Left forelimb (tissue), 1 donor: Measurements from ENCODE around the gene DHRS1.

ENCODE experiments used
- DNase-seq: peaks from one replicate; pipeline ENCODE4 v3.0.0-alpha.2; 2018; ENCODE audit warnings: low spot score

The DHRS1 gene

GRCh38 chr14:24263848-24264247 is 35.7 kb downstream of the DHRS1 start:
- DNase-seq = no peak

GRCh38 chr14:24262821-24263733 is 36.5 kb downstream of the DHRS1 start, which contains the start of gene TGM1:
Gene TGM1 (minus strand): TSS chr14:24263177. CDS start chr14:24262352, 825 bp downstream.
- no peak for DNase-seq

- DNase-seq = no peak
Observed at GRCh38 chr14:24261969-24262327, 37.6 kb downstream of the DHRS1 start.

- no peak for DNase-seq
Observed at GRCh38 chr14:24261256-24261968, 38.2 kb downstream of the DHRS1 start.

GRCh38 chr14:24260780-24261157 is 38.8 kb downstream of the DHRS1 start:
- DNase-seq = no peak

- DNase-seq = no peak
Observed at GRCh38 chr14:24260026-24260779, 39.4 kb downstream of the DHRS1 start.

- DNase-seq = no peak
Observed at GRCh38 chr14:24259282-24260025, 40.1 kb downstream of the DHRS1 start.

GRCh38 chr14:24258548-24259265 is 40.9 kb downstream of the DHRS1 start:
- DNase-seq = no peak

GRCh38 chr14:24258119-24258518 is 41.5 kb downstream of the DHRS1 start:
- no peak for DNase-seq

- DNase-seq = no peak
Observed at GRCh38 chr14:24256960-24257359, 42.6 kb downstream of the DHRS1 start.

- DNase-seq = no peak
Observed at GRCh38 chr14:24255931-24256711, 43.5 kb downstream of the DHRS1 start.

- no peak for DNase-seq
Observed at GRCh38 chr14:24255438-24255837, 44.1 kb downstream of the DHRS1 start.

GRCh38 chr14:24254630-24255392 is 44.8 kb downstream of the DHRS1 start:
- no peak for DNase-seq

- DNase-seq = no peak
Observed at GRCh38 chr14:24253936-24254335, 45.6 kb downstream of the DHRS1 start.

GRCh38 chr14:24252289-24253124 is 47.1 kb downstream of the DHRS1 start:
- DNase-seq = no peak

- DNase-seq = no peak
Observed at GRCh38 chr14:24251880-24252288, 47.7 kb downstream of the DHRS1 start.

- no peak for DNase-seq
Observed at GRCh38 chr14:24250354-24250753, 49.2 kb downstream of the DHRS1 start.

GRCh38 chr14:24249230-24250021 is 50.2 kb downstream of the DHRS1 start:
- DNase-seq = no peak
